CD4-positive, alpha-beta T cell treated with Interleukin-4 for 4 hours (primary cell): ENCODE data around the gene UNC13C.

Experiments used
- DNase-seq: peaks from one replicate; pipeline ENCODE4 v3.0.0-alpha.2; 2020

UNC13C gene

GRCh38 chr15:54026258-54026657, 48.0 kb downstream of the UNC13C start:
- no peak for DNase-seq

- DNase-seq = no peak
Measured at GRCh38 chr15:54026891-54027290, 48.6 kb downstream of the UNC13C start.

DNA sequence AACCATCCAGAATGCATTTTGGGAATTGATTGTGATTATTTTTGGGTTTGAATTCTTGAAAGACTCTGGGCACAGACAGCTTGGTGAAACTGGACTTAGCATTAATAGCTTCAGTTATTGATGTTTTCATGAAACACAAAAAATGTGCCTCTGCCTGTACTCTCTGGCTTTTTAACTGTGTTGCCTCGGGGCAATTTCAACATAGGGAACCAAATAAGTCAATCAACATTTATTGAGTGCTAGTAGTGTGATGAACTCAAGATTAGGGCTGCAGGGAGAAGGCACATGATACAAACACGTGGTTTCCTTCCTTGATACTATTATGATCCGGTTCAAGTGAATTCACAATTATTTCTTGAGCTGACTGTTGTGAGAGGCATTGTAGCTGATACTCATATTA, 50.8 kb downstream of the UNC13C start:
- DNase-seq = no peak

DNA sequence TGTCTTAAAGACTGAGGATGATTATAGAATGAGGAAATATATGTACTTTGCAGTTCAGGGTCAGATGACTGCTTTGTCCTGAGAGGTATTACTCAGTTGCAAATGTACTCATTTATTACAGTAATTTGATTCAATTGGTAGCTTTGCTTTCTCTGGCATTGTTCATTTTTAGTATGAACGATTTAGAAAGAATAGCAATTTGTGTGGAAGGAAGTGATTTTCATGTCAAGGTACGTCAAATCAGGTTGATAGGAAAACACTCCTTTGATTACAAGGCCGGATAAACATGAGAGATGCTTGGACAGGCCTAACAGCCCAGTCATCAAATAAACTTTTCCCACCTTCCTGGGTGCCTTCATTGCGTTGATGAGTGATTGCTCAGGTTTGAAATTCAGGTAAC, 53.8 kb downstream of the UNC13C start:
- DNase-seq = no peak

GRCh38 chr15:54033356-54033860, 55.2 kb downstream of the UNC13C start:
- no peak for DNase-seq

- DNase-seq = no peak
Measured at GRCh38 chr15:54033869-54034458, 55.7 kb downstream of the UNC13C start.

- no peak for DNase-seq
Measured at GRCh38 chr15:54035616-54036015, 57.4 kb downstream of the UNC13C start.

DNA sequence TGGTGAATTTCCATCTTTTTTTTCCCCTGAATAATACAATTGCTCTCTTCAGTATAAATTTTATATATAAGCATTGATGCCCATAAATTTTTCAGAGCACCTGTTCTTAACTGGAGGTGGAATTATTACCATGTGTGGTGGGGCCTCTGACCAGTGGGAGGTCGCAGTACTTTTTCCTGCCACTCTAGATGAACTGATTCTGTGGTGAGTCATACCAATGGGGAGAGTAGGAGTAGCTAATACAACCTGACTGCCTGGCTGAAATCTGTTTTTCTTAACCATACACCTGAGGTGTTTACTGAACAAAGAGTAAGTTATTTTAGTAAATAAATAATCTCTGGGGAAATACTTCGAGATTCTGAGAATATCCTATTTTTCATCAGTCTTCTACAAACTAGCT, 67.2 kb downstream of the UNC13C start:
- DNase-seq = no peak

- DNase-seq = no peak
Measured at GRCh38 chr15:54046093-54046492, 67.9 kb downstream of the UNC13C start.

DNA sequence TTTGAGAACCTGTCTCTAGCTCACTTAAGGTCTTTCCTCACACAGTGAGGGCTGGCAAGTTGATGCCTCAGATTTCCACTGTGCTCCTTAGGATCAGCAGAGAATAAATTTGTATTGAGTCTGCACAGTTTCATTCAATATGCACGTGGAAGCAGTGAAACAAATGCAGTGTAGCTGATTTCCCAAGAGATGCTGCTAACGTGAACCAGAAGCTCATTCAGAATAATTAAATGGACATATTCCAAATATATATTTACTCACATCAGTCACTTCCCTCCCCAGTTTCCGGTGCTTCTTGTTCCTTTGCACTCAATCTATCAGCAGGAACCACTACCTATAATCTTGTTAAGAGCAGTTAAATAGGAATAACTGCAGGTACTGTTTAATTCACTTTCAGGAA, 86.1 kb downstream of the UNC13C start:
- DNase-seq = no peak

DNA sequence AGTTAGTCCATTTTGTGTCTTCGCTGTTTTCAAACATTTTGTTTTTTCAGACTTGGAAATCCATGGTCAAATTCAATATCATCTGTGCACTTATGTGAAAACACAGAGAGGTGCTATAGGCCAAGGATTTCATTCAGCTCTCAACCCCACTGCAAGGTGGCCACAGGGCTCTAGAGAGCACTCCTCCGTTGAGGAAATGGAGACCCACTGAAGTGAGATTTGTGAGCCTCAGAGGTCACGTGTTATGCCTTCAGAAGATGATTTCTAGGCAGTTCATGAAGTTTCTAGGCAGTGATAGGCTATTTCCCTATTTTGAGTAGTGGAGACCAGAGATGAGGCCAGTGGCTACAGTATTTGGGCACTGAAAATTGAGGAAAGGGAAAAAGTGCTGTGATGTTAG, 88.2 kb downstream of the UNC13C start:
- no peak for DNase-seq

GRCh38 chr15:54082836-54083492, 104.7 kb downstream of the UNC13C start:
- DNase-seq = no peak

DNA sequence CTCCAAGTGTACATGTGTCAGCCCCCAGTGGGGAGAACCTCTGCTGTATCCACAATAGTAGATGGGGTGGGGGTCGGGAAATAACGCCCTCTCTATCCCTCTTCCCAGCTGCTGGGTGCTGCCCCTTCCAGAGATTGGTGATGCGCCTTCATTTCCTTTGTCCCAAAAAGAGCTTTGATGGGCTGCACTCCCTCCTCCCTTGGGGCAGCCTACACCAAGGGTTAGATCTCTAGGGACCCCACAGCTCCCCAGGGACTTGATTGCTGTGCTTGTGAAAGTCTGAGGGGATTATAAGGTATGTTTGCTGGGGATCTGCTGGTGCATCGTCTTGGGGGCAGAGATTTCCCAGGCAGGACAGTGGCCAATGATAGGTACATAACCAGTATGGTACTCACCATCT, 105.3 kb downstream of the UNC13C start:
- no peak for DNase-seq

DNA sequence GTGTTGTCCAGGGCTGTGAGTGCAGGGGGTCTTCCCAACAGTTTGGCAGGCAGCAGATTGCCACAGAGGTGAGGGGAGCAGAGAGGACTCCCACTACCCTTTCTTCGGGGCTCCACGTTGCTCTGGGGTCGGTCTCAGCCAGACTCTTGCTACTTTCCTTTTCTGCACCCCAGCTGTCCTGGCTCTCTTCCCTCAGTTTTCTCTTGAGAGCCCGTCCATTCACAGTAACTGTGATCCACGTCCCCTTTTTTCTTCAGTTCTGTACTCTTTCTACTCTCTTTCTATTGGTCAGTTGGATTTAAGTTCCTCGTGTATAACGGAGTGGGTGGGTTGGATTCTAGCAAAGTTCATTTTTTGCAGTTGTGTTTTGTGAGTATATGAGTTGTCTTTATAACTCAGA, 105.8 kb downstream of the UNC13C start:
- DNase-seq = no peak

- DNase-seq = no peak
Measured at GRCh38 chr15:54088837-54089236, 110.6 kb downstream of the UNC13C start.

DNA sequence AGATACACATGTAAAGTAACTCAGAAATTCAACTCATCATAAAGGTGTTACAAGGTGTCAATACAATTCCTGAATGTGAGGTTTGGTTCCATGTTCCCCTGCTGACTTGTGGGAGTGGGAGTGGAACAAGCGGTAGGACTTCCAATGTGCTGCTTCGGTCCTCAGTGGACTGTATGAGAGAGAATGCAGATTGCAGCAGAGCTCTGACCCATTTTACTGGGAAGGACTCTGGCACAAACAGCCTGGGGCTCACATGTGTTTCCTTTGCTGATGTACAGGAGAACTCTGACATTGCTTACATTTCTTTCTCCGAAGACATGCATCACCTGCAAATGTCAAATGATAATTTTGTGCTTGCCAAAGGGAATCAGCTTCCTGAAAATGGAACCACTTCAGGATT, 111.5 kb downstream of the UNC13C start:
- no peak for DNase-seq

DNA sequence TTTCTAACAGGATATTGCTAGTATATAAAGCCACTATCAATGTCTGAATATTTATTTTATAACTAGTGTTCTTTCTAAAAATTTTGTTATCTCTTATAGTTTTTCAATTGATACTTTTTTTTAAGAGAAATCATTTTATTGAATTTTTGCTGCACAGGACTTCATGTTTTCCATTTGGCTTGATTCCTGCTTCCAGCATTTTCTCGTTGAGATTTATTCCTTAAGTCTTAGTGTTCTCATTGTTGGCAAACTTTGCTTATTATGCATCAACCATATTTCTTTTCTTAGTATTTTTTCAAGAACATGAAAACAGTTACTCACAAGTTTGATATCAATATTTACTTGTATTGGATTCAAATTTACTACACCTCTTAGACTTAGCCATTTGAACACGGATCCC, 113.4 kb downstream of the UNC13C start:
- no peak for DNase-seq

GRCh38 chr15:54094661-54095060, 116.4 kb downstream of the UNC13C start:
- DNase-seq = no peak

- no peak for DNase-seq
Measured at GRCh38 chr15:54097019-54097418, 118.8 kb downstream of the UNC13C start.

DNA sequence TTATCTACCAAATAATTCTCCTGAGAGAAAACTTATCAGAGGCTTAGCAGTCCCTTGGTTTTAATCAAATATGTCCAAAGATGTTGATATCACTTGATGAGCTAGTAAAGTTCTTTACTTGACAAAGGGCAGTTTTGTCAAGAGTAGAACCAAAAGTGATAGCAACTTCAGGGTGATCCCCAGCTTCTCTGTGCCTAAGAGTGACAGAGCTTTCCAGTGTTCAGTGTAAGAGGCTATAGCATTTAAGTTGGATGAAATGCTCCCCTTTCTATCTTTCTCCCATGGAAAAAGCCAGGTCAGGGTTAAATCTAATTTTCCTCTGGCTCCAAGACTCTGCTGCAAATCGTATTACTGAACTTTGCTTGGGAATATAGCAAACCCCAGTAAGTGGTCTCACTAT, 120.8 kb downstream of the UNC13C start:
- no peak for DNase-seq

GRCh38 chr15:54101664-54102270, 123.5 kb downstream of the UNC13C start:
- no peak for DNase-seq

- DNase-seq = no peak
Measured at GRCh38 chr15:54102704-54103103, 124.5 kb downstream of the UNC13C start.

DNA sequence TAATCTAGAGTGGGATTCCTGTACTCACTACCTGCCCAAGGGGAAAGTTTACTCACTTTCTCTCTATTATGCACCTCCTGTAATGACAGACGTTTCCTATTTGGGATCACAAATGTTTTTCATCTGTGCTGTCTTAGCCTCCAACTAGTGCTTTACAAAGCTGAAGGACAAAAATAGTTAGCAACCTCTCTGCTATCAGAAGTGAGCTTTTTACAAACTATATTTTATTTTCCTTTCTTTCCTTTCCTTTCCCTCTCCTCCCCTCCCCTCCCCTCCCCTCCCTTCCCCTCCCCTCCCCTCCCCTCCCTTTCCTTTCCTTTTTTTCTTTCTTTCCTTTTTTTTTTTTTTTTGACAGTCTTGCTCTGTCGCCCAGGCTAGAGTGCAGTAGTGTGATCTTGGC, 130.8 kb downstream of the UNC13C start:
- DNase-seq = no peak

DNA sequence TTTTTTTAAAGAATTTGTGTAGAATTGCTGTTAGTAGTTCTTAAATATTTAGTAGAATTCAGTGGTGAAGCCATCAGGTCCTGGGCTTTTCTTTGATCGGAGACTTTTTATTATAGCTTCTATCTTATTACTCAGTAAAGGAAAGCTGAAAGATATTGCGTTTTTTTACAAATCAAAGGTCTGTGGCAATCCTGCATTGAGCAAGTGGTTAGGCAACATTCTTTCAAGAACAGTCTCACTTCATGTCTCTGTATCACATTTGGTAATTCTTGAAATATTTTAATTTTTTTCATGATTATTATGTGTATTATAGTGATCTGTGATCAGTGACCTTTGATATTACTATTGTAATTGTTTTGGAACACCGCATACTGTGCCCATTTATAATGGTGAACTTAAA, 140.8 kb downstream of the UNC13C start:
- no peak for DNase-seq
